Upper lobe of right lung (tissue), 1 donor: ENCODE measurements around the gene SHISAL2A. TPM values are rescaled to one million over a fixed set of nuclear protein-coding genes. Genes with fewer than 3 reads are reported as not detected.

ENCODE experiments used
- ATAC-seq: fragments of 200-7000 bp; cut with Tn5 transposase; one replicate; pipeline ENCODE4 v1.9.1; 2020; ENCODE audit warnings: mild to moderate bottlenecking, moderate library complexity
- DNase-seq: peaks from one replicate; pipeline ENCODE4 v3.0.0-alpha.2; 2020
- H3K27ac ChIP-seq: fragments of 200-600 bp; one replicate; pipeline ENCODE4 v1.8.0; 2022
- H3K27me3 ChIP-seq: fragments of 200-600 bp; one replicate; pipeline ENCODE4 v1.8.0; 2022; ENCODE audit warnings: mild to moderate bottlenecking
- H3K36me3 ChIP-seq: fragments of 200-600 bp; one replicate; pipeline ENCODE4 v1.8.0; 2022
- H3K4me1 ChIP-seq: fragments of 200-600 bp; one replicate; pipeline ENCODE4 v1.8.0; 2022
- H3K4me3 ChIP-seq: fragments of 200-600 bp; one replicate; pipeline ENCODE4 v1.8.0; 2022; ENCODE audit warnings: mild to moderate bottlenecking
- H3K9me3 ChIP-seq: fragments of 200-600 bp; one replicate; pipeline ENCODE4 v1.8.0; 2022
- CTCF ChIP-seq: fragments of 200-600 bp; IDR thresholded peaks from one replicate; pipeline ENCODE4 v1.8.0; 2022; ENCODE audit warnings: antibody characterized with exemption
- intact Hi-C: fragments of 100-400 bp; cut with DNase I; formaldehyde crosslinking; loops from one replicate; pipeline ENCODE4 v1.11.0; 2022
- total RNA-seq: library from RNA; stranded (reverse); fragmentation: NEBNext Ultra II Directional; extraction: Animal tissue kit (Norgen Biotek cat#: 25700); gene quantifications from one replicate; pipeline ENCODE4 v1.2.1, GENCODE V29; 2021
- donor health status: DM: no; HTN: yes; CAD: no; lungs with severe emphysema.

The SHISAL2A gene
- total RNA-seq, 1 donor from 2014 or later: 0.81 TPM

DNA sequence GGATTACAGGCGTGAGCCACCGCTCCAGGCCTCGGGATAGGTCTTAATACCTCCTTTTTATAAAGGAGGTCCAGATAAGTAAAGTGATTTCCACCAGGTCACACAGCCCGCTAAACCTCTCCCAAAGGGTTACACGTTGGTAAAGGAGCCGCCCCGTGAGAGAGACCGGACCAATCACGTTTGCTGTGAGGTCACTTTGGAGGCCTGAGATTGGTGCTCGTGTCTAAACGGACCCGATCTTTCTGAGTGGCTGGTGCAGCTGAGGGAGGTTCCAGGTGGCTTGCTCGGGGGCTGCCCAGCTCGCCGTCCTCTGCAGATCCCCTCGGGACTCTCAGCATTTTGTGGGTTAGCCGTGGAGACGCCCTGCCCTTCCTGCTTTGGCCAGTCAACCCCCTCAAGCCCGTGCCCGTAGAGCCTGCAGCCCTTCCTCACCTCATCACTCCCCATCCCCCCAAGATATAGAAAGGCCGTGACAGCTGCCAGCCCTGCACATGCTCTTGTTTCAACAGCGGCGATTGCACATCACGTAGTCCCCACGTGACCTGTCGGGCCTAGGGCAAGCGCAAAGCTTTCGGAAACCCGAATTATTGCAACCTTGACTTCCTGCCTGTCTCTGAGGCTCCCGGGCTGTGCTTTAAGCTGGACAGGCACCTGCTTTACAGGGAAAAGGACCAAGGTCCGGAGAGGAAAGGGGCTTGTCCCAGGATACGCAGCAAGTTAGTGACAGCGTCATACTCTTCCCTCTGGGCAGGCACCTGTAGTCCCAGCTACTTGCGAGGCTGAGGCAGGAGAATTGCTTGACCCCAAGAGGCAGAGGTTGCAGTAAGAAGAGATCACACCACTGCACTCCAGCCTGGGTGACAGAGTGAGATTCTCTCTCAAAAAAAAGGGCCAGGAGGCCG lies 70.2 kb downstream of the SHISAL2A start:
- Histone ChIP-seq H3K27me3 (no peaks in the 10 kb centered on the region), H3K9me3 (no peaks in the 10 kb centered on the region), H3K4me1 (peaks cover 11% of the 10 kb centered on the region), H3K4me3 (peak overlapping the region; percentile 65), H3K27ac (peak overlapping the region; percentile 92), H3K36me3 (no peaks in the 10 kb centered on the region)
- intact Hi-C loops: no loop called here
- no peak for TF ChIP-seq CTCF
- ATAC-seq (peak; percentile 91), DNase-seq (peak; percentile 95)

DNA sequence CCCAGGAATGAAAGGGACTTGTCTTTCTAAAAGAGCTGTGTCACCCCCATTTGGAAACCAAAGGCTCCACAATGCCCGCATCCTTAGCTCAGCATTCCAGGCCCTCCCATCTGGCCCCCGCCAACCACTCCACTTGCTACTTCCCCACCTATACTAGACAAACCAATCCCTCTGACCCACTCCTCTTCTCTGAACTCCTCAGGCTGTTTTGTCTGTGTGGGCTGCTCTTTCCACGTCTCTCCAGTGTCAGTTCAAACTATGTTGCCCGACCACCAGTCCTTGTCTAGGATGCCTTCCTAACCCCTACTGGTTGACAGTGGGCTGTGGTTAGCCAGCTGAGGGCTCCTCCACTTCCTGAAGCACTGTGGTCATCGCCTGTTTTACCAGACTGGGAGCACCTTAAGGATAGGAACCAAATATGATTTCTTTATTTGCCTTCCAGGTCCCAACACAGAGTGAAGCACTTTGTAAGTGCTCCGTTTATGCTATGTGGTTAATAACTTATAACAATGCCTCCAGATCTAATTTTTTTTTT lies 73.2 kb downstream of the SHISAL2A start:
- Histone ChIP-seq H3K27ac (no peak overlapping the region), H3K4me3 (no peak overlapping the region), H3K4me1 (peaks cover 5% of the 10 kb centered on the region), H3K27me3 (no peaks in the 10 kb centered on the region), H3K9me3 (no peaks in the 10 kb centered on the region), H3K36me3 (no peaks in the 10 kb centered on the region)
- DNase-seq (no peak), ATAC-seq (no peak)
- intact Hi-C loops: no loop called here
- no peak for TF ChIP-seq CTCF

Other genes with a start within 250 kb of the SHISAL2A start
- gene ORC1, start 228.7 kb upstream of the SHISAL2A start, total RNA-seq: 0.43 TPM
- gene PRPF38A, start 228.6 kb upstream of the SHISAL2A start, total RNA-seq: 38.2 TPM
- 44.2 TPM for gene TUT4, start 80.1 kb upstream of the SHISAL2A start, total RNA-seq
- 6.2 TPM for gene GPX7, start 30.8 kb upstream of the SHISAL2A start, total RNA-seq
- gene COA7, start 65.2 kb downstream of the SHISAL2A start, total RNA-seq: 17.9 TPM
- gene ZYG11B, start 93.3 kb downstream of the SHISAL2A start, total RNA-seq: 30.5 TPM
- not detected for gene ZYG11A, start 209.6 kb downstream of the SHISAL2A start, total RNA-seq